Measurements from ENCODE around the gene BPIFB3.

BPIFB3 gene

DNA sequence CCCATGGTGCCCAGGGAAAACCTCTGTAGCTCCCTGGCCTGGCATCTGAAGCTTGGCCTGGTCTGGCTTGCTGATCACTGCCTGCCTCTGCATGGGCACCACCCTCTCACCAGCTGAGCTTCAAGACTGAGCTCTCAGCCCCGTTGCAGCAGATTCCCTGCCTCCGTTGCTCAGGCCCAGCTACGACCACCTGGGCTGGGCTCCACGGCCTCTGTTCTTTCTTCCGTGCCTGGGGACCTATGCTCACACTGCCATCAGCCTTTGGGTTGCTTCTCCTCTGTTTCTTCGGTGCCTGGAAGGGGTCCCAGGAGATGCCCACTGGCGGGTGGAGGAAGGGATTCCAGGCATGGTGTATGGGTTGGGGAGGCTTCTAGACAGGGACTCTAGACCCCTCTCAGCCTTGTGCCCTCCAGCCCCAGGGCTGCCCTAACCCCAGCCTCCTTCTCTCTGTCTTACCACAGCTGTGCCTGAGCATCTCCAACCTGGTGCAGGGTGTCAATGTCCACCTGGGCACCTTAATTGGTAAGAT is 37.1 kb upstream of the BPIFB3 start:
- no peak for DNase-seq

- no peak for DNase-seq
Measured at GRCh38 chr20:33017542-33017941, 36.2 kb upstream of the BPIFB3 start.

- no peak for DNase-seq
Measured at GRCh38 chr20:33018169-33018931, 35.4 kb upstream of the BPIFB3 start.

DNA sequence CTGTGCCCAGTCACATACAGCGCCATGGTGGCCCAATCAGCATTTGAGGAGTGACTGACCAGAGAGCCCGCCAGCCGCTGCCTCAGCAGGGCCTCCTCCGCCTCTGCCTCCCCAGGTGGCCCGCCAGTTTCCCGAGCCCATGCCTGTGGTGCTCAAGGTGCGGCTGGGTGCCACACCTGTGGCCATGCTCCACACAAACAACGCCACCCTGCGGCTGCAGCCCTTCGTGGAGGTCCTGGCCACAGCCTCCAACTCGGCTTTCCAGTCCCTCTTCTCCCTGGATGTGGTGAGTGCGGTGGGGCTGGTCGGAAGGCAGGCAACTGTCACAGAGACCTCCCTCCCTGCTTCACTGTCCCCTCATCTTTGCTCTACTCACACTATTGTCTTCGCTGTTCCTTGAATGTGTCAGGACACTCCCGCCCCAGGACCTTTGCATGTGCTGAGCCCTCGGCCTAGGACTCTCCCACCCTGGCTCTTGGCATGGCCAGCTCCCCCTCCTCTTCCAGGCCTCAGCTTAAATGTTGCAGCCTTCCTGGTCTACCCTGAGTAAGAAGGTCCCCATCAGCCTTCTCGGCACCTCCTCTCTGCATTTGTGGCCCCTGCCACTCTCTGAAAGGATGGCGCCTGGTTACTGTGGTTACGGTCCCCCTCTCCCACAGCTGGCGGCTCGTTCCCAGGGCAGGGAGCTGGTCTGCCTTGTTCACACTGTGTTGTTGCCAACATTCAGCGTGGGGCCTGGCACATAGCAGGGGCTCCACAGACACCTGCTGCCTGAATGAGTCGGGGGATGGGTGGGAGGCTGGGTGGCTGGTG is 34.0 kb upstream of the BPIFB3 start:
- DNase-seq, result no peak

GRCh38 chr20:33020278-33021161 is 33.2 kb upstream of the BPIFB3 start:
- DNase-seq, result no peak

DNA sequence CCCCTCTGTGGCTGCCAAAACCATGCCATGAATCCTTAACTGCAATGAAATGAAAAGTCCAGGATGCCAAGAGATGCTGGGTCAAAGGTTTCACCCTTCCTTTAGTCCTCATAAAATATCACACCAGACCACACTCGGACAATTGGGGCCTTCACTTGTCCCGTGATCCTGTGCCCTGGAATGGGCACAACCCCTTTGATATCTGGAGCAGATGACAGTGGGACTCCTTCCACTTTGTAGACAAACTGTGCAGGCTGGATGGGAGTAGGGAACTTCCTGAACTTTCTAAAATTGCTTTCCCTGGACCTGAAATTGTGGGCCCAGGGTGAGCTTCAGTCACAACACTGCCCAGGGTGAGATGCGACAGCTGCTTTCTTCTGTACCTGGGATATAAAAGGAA is 31.8 kb upstream of the BPIFB3 start:
- no peak for DNase-seq

- no peak for DNase-seq
Measured at GRCh38 chr20:33022289-33022688, 31.4 kb upstream of the BPIFB3 start.

DNA sequence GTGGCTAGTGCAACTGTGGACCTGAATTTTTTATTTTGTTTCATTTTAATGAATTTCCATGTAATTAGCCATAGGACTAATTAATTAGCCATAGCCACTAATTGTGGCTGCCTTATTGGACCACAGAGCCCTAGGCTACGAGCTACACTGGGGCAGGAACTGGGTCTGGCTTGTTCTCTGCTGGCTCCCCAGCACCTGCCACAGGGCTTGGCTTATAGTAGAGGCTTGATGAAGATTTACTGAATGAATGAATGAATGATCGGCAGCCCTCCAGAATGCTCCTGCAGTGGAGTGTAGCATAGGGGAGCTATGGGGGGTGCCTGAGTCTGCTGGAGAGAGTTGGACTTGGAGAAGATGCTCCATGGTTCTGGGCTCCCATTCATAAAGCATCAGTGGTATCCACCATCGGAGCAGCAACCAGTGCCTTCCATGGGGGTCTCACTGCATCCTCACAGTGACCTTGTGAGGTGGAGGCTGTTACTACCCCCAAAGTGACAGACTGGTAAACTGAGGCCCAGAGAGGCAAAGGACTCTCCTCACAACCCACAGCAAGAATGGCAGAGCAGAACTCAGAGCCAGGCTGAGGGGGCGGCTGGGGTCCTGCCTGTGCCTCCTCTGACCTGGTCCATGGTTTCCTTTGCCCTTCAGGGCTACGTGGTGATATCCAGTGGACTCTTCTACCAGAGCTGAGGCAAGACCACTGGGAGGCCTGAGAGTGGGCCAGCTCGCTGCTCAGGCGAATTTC is 30.8 kb upstream of the BPIFB3 start:
- DNase-seq, result no peak

GRCh38 chr20:33023439-33024242 is 30.1 kb upstream of the BPIFB3 start:
- no peak for DNase-seq

DNA sequence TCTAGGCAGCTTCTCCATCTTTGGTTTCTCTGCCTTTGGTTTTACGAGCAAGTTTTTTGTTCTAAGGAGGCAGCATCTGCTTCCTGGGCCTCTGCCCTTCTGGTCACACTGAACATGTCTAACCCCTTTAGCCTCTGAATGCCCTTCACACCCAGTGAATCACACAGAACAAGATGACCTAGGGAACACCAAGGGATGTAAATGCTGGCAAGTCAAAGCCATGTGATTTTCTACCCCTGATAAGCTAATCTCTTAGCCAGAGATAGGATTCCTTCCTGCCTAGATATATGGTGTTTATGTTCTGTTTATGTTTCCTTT is 29.5 kb upstream of the BPIFB3 start:
- no peak for DNase-seq

DNA sequence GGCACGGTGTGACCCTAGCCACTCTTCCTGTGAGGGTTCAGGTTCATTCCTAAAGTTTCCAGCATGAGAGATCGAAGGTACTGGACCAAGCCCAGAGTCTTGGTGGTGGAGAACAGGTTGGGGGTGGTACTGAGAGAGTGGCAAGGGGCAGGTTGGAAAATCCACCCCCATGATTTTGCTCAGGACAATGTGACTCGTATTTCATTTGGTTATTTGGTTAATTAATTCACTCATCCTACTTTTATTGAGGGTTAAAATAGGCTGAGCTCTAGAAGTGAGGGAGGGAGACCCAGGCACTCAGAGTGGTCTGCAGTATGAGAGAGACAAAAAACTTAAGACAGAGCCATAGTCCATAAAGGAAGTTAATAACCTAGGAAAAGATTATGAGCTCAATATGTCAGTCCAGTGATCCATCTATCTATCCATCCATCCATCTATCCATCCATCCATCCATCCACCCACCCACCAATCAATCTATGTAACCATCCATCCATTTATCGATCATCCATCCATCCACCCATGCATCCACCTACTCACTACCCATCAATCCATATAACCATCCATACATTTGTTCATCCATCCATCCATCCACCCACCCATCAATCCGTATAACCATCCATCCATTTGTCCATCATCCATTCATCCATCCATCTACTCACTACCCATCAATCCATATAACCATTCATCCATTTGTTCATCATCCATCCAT is 28.9 kb upstream of the BPIFB3 start:
- no peak for DNase-seq

- no peak for DNase-seq
Measured at GRCh38 chr20:33025318-33025876, 28.3 kb upstream of the BPIFB3 start.

DNA sequence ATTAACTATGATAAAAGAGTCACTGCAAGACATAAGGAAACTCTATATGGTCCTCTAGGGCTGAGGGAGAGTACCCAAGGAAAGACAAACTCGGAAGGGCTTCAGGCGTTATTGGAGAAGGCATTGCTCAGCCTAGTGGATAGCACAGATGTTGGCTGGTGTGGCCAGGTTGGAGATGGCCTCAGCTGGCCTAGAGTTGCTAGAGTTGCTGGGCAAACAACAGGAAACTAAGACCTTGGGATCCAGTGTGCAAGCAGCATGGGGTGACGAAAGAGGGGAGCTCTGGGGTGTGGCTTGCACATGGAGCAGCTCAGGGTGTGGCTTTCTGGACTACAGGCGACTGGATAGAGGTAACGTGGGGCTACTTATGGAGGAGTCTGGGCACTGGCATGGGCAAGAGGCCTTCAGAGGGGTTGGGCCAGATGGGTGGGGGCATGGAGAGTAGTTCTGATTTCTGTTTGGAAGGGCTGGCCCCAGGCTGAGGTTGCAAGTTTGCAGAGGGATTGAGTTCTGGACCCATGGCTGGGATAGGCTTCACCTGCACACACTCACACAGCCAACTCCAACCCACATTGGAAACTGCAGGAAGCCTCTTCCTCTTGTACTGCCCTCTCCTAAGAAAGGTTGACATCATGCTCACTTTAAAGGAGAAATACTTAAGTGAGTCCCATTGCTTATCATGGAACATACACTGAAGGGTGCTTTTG is 27.5 kb upstream of the BPIFB3 start:
- DNase-seq, result no peak

DNA sequence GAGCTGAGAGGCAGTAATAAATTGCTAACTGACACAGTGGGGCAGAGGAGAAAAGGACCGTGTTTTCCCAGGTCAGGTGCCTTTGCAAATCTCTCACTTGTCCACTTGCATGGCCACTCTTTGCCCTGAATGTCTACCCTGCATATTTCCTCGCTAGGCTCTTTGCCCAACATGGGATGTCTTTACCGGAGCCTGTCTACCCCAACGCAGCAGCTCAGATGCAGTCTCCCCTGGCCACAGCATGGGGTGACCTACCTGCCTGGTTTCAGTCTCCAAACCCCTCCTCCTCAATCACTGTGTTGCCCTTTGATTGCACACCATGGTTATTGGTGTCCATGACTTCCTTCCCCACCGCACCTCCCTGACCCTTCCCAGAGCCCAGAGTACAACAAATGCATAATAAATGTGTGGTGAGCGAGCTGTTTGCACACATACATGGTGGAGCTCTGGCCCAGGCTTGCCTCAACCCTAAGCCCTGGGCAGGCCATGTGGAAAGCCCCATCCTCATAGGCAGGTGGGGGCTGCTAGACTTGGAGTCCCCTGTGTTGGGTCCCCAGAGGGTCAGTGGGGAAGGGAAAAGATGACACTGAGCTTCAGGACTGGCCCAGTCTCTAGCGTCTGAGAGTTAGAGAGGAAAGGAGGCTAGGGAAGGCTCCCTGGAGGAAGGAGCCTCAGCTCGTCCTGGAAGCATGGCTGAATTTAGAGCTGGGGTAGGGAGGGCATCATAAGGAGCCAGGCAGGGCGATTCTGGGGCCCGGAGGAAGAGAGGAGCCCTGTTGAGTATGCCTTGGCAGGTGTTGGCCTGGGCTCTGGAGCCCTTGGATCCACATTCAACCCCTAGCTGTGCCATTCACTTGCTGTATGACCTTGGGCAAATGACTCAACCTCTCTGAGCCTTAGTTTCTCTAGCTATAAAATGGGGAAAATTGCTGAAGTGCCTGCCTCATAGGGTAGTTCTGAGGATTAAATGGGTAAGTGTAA is 26.6 kb upstream of the BPIFB3 start:
- DNase-seq, result no peak

GRCh38 chr20:33027769-33028751 is 25.6 kb upstream of the BPIFB3 start:
- no peak for DNase-seq

DNA sequence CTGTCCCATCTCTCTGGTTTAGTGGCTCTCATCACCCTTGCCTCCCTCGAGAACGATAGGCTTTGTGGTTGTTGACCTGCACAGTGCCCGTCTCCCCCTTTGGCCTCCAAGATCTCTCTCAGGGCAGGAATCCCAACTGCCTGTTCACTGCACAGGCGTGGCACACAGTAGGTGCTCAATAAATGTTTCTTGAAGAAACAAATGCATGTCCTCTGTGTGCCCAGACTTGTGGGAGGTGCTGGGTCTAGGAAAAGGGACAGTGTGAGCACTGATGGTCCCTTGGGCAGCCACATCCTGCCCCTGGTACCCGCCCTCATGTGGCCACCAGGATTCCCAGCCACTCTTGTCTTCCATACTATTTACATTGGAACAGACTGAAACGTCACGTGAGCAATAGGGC is 24.8 kb upstream of the BPIFB3 start:
- no peak for DNase-seq

DNA sequence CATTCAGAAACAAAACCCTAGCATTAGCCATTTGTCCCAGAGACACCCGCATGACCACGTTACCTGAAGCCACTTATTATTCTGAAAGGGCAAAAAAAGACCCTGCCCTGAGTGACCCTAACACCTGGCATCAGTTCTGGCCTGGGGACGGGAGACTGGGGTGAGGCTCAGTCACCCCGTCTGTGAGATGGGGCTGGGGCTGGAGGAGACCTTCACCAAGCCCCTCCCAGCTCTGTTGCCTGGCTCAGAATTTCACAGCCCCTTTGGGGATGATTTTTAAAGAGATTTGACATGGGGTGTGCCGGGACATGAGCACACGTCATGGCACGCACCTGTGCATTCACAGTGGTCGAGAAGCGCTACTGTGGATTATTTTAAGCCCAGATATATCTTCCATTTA is 23.6 kb upstream of the BPIFB3 start:
- DNase-seq, result no peak

All from NCI-H1048 (cell line).